HepG2 (cell line): ENCODE measurements around the gene MMP12.

Experiments used
- ARHGAP35 ChIP-seq: sonication (generic); formaldehyde crosslinking; IDR thresholded peaks from 2 replicates; pipeline ENCODE4 v1.9.0; 2022; ENCODE audit warnings: mild to moderate bottlenecking, inconsistent platforms, moderate library complexity, missing genetic modification reagents, borderline replicate concordance
- CTCF ChIP-seq: sonication (generic); formaldehyde crosslinking; IDR thresholded peaks from 2 replicates; pipeline ENCODE4 v1.5.0; 2020; ENCODE audit warnings: mild to moderate bottlenecking, missing genetic modification reagents, moderate library complexity
- FIP1L1 ChIP-seq: fragments of 200-400 bp; formaldehyde crosslinking; IDR thresholded peaks from 2 replicates; pipeline ENCODE4 v1.6.1; 2018; ENCODE audit warnings: low read depth, mild to moderate bottlenecking, low read length, moderate library complexity, borderline replicate concordance; ENCODE audit not compliant: insufficient read depth
- HMGXB4 ChIP-seq, 2 experiments: sonication (generic) in 1 of 2; formaldehyde crosslinking in 1 of 2; IDR thresholded peaks; 2 replicates each; pipeline versions ENCODE4 v1.4.0 to v1.6.1; 2018 to 2020; ENCODE audit warnings: missing genetic modification reagents in 2 of 2, borderline replicate concordance in 1 of 2, low read depth in 1 of 2, mild to moderate bottlenecking in 1 of 2, missing biosample characterization in 1 of 2
- JUN ChIP-seq: sonication (generic); formaldehyde crosslinking; IDR thresholded peaks from 2 replicates; pipeline ENCODE4 v1.4.0; 2020; ENCODE audit warnings: mild to moderate bottlenecking, missing genetic modification reagents
- POLR2A ChIP-seq, 2 experiments: IDR thresholded peaks; 2 replicates each; pipeline ENCODE4 v1.6.1; 2011; ENCODE audit warnings: low read depth in 2 of 2, low read length in 2 of 2, mild to moderate bottlenecking in 1 of 2, moderate library complexity in 1 of 2; ENCODE audit not compliant: insufficient read depth in 1 of 2
- POLR2AphosphoS5 ChIP-seq: IDR thresholded peaks from 2 replicates; pipeline ENCODE4 v1.6.1; 2012; ENCODE audit warnings: low read depth, low read length
- TAF15 ChIP-seq: fragments of 200-400 bp; formaldehyde crosslinking; IDR thresholded peaks from one replicate; pipeline ENCODE4 v1.6.1; 2018; ENCODE audit warnings: mild to moderate bottlenecking, low read depth, low read length; ENCODE audit not compliant: poor library complexity, severe bottlenecking
- ZFP91 ChIP-seq: sonication (generic); formaldehyde crosslinking; IDR thresholded peaks from 2 replicates; pipeline ENCODE4 v1.9.0; 2022; ENCODE audit warnings: missing genetic modification reagents, mild to moderate bottlenecking, borderline replicate concordance
- ZNF20 ChIP-seq: sonication (generic); formaldehyde crosslinking; IDR thresholded peaks from 2 replicates; pipeline ENCODE4 v1.4.0; 2020; ENCODE audit warnings: mild to moderate bottlenecking, moderate library complexity, missing genetic modification reagents

- TF ChIP-seq ZNF20 (CRISPR knock-in tag) (no peak), ARHGAP35 (no peak), CTCF (CRISPR knock-in tag) (no peak), JUN (CRISPR knock-in tag) (no peak), HMGXB4 (CRISPR knock-in tag; IDR thresholded peaks at IDR 0.05; ENCODE audit: borderline replicate concordance in 1 of 2, low read depth in 1 of 2) (no peak), TAF15 (no peak), ZFP91 (CRISPR knock-in tag) (no peak), FIP1L1 (no peak), POLR2AphosphoS5 (no peak), POLR2A (IDR thresholded peaks at IDR 0.05; ENCODE audit: insufficient read depth in 1 of 2, low read depth in 2 of 2, low read length in 2 of 2) (no peak)
Measured at GRCh38 chr11:102886999-102887398, 12.2 kb upstream of the MMP12 start.
